ENCODE data around the gene PDCD6IP.

PDCD6IP gene

DNA sequence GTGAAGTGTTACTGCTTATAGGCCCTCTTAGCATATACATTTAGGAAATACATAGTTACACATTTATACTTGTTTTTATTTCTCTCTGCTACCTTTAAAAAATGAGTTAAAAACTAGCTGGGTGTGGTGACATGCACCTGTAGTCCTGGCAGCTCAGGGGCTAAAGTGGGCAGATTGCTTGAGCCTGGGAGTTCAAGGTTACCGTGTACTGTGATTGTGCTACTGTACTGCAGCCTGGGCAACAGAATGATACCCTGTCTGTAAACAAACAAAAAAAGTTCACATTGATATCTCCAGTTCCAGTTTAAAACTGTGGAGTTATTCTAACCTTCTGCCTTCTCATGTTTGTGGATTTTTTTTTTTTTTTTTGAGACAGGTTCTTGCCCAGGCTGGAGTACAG is 12.1 kb downstream of the PDCD6IP start:
- H3K27ac ChIP-seq: no peak overlapping the region
- no peak for TF ChIP-seq ZFX (IDR thresholded peaks at IDR 0.05; ENCODE audit: borderline replicate concordance)

GRCh38 chr3:33821989-33822388 is 23.6 kb downstream of the PDCD6IP start:
- no peak for TF ChIP-seq ZFX (IDR thresholded peaks at IDR 0.05; ENCODE audit: borderline replicate concordance)
- TF ChIP-seq CTCF (IDR thresholded peaks at IDR 0.05): no peak
- no peak overlapping the region for H3K27ac ChIP-seq

- H3K27ac ChIP-seq: no peak overlapping the region
- no peak for TF ChIP-seq ZFX (IDR thresholded peaks at IDR 0.05; ENCODE audit: borderline replicate concordance)
- TF ChIP-seq CTCF (IDR thresholded peaks at IDR 0.05): no peak
These were observed 25.4 kb downstream of the PDCD6IP start for GRCh38 chr3:33823821-33824220.

- no peak for TF ChIP-seq ZFX (IDR thresholded peaks at IDR 0.05; ENCODE audit: borderline replicate concordance)
- TF ChIP-seq CTCF (IDR thresholded peaks at IDR 0.05): no peak
- H3K27ac ChIP-seq: no peak overlapping the region
These were observed 26.7 kb downstream of the PDCD6IP start for GRCh38 chr3:33825111-33825510.

- TF ChIP-seq CTCF (IDR thresholded peaks at IDR 0.05) (no peak), ZFX (IDR thresholded peaks at IDR 0.05; ENCODE audit: borderline replicate concordance) (no peak)
- no peak overlapping the region for H3K27ac ChIP-seq
These were observed 27.8 kb downstream of the PDCD6IP start for GRCh38 chr3:33826206-33826605.

DNA sequence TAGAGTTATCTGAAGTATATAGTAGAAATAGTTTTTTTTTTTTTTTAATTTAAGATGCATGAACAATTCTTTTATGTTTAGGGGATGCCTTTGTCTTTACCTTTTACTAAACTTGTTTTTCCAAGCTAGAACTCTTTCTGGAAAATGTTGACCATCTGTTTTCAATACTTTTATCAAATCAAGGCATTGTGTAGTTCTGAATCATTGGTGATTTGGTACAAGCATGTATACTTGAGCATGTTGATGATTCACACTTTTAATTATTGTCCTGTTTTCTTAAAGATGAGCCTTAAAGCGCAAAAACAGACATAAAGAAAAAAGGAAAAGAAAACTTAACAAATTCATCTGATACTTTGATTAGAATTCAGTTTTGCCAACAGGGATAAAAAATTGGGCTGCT is 28.3 kb downstream of the PDCD6IP start:
- TF ChIP-seq ZFX (IDR thresholded peaks at IDR 0.05; ENCODE audit: borderline replicate concordance): no peak
- TF ChIP-seq CTCF (IDR thresholded peaks at IDR 0.05): no peak
- no peak overlapping the region for H3K27ac ChIP-seq

- TF ChIP-seq CTCF (IDR thresholded peaks at IDR 0.05): no peak
- no peak for TF ChIP-seq ZFX (IDR thresholded peaks at IDR 0.05; ENCODE audit: borderline replicate concordance)
- no peak overlapping the region for H3K27ac ChIP-seq
These were observed 31.3 kb downstream of the PDCD6IP start for GRCh38 chr3:33829720-33830119.

- H3K27ac ChIP-seq: no peak overlapping the region
- no peak for TF ChIP-seq CTCF (IDR thresholded peaks at IDR 0.05)
- TF ChIP-seq ZFX (IDR thresholded peaks at IDR 0.05; ENCODE audit: borderline replicate concordance): no peak
These were observed 32.6 kb downstream of the PDCD6IP start for GRCh38 chr3:33831053-33831452.
